Brain microvascular endothelial cell (primary cell): Measurements from ENCODE around the gene SELENOT.

ENCODE experiments used
- DNase-seq: peaks from one replicate; pipeline ENCODE4 v3.0.0-alpha.2; 2020
- H3K27ac ChIP-seq: fragments of 250-450 bp; sonication (Bioruptor Pico); 2 replicates; pipeline ENCODE4 v1.5.1; 2020; ENCODE audit warnings: mild to moderate bottlenecking, moderate library complexity
- H3K27me3 ChIP-seq: fragments of 250-450 bp; sonication (Bioruptor Pico); replicated peaks from 2 replicates; pipeline ENCODE4 v1.5.1; 2020; ENCODE audit warnings: mild to moderate bottlenecking
- H3K36me3 ChIP-seq: fragments of 250-450 bp; sonication (Bioruptor Pico); replicated peaks from 2 replicates; pipeline ENCODE4 v1.5.1; 2020; ENCODE audit warnings: mild to moderate bottlenecking
- H3K4me3 ChIP-seq: 2 replicates; pipeline ENCODE4 v1.5.1; 2011; ENCODE audit warnings: low read depth, mild to moderate bottlenecking, control low read depth, low read length, moderate library complexity
- in situ Hi-C: cut with HindIII; loops from 2 replicates; pipeline ENCODE4 v1.10.0; 2017; ENCODE audit warnings: low sequenced_read_pairs, low pct_ligation_motif_present
- TF ChIP-seq, protein P1 (sequence below): IDR thresholded peaks from 2 replicates; pipeline ENCODE4 v1.5.1; 2011; ENCODE audit warnings: low read depth, mild to moderate bottlenecking, moderate library complexity, low read length, control low read depth, inconsistent platforms; ENCODE audit errors: missing control alignments

SELENOT gene

DNA sequence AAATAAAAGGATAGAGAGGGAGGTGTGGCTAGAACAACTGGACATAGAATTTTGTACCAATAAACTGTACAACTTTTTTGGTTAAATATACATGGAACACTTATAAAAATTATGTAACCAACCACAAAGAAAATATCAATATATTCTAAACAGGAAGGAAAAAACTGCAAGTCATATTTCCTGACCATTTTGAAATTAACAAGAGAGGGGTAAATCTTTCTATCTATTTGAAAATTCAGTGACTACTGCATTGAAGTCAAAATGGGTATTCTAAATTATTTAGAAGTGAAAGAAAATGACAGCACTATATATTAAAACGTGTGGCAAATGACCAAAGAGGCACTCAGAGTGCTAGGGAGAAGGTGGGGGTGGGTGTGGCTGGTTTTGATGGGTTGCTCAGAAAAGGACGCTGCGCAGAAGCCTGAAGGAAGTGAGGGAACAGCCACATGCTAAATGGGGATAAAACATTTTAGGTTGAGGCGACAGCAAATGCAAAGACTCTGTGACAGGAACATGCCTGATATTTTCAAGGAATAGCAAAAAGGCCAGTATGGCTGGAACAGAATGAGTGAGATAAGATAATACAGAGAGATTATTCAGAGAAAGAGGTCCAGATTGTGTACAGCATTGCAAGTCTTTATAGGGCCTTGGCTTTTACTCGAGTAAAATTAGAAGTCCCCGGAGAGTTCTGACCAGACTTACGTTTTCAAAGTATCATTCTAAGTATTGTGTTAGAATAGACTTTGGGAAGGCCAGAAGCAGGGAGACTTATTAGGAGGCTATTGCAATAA, 59.5 kb downstream of the SELENOT start:
- no peak overlapping the region for H3K4me3 ChIP-seq
- in situ Hi-C loops, result no loop called here
- no peaks in the 10 kb centered on the region for H3K27me3 ChIP-seq
- DNase-seq, result no peak
- H3K36me3 ChIP-seq, result no peaks in the 10 kb centered on the region
- H3K27ac ChIP-seq, result no peak overlapping the region
- TF ChIP-seq, protein P1, sequence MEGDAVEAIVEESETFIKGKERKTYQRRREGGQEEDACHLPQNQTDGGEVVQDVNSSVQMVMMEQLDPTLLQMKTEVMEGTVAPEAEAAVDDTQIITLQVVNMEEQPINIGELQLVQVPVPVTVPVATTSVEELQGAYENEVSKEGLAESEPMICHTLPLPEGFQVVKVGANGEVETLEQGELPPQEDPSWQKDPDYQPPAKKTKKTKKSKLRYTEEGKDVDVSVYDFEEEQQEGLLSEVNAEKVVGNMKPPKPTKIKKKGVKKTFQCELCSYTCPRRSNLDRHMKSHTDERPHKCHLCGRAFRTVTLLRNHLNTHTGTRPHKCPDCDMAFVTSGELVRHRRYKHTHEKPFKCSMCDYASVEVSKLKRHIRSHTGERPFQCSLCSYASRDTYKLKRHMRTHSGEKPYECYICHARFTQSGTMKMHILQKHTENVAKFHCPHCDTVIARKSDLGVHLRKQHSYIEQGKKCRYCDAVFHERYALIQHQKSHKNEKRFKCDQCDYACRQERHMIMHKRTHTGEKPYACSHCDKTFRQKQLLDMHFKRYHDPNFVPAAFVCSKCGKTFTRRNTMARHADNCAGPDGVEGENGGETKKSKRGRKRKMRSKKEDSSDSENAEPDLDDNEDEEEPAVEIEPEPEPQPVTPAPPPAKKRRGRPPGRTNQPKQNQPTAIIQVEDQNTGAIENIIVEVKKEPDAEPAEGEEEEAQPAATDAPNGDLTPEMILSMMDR, result no peak

DNA sequence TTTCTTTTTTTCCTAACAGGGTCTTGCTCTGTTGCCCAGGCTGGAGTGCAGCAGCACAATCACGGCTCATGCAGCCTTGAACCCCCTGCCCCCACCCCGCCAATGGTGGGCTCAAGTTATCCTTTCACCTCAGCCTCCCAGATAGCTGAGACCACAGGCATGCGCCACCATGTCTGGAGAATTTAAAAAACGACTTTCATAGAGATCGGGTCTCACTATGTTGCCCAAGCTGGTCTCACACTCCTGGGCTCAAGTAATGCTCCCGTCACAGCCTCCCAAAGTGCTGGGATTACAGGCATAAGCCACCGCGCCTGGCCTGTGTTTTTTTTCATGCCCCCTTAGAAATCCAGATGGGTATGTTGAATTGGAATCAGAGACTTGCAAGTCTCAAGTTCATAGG, 60.3 kb downstream of the SELENOT start:
- H3K27ac ChIP-seq, result no peak overlapping the region
- no peak overlapping the region for H3K4me3 ChIP-seq
- H3K27me3 ChIP-seq, result no peaks in the 10 kb centered on the region
- DNase-seq, result no peak
- H3K36me3 ChIP-seq, result no peaks in the 10 kb centered on the region
- in situ Hi-C loops, result no loop called here
- TF ChIP-seq, protein P1, result no peak

DNA sequence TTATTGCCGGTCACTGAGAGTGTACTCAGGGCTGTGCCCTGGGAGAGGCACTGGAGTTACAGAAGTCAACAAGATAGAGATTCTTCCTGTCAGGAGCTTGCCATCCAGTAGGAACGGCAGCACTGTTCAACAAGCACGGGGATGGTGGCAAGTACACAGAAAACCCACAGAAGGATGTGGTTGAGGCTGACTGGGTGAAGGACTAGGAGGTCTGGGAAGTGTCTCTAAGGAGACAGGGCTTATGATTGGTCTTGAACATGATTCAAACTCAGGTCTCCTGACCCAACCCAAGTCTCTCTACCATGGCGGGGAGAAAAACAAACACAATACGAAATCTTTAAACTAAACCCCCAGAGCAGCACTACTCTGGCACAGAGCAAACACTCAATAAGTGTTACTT, 63.0 kb downstream of the SELENOT start:
- Histone ChIP-seq H3K4me3 (no peak overlapping the region), H3K27ac (no peak overlapping the region), H3K36me3 (no peaks in the 10 kb centered on the region), H3K27me3 (no peaks in the 10 kb centered on the region)
- in situ Hi-C loops, result no loop called here
- no peak for DNase-seq
- TF ChIP-seq, protein P1, result no peak

DNA sequence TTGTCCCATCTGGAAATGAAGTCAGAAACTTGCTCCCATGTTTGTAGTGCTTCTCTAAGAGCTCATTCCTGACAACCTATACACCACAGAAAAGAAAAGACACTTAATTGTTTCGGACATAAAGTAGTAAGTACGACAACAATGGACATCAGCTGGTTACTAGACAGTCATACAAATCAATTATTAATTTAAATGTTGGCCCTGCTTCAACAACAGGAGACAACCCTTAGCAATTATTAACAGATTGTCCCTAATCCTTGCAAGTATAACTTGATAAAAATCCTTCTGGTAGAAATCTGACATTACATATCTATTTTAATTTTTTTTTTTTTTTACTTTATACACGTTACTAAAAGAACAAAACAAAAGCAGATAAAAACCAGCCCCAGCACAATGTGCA, 70.8 kb downstream of the SELENOT start:
- H3K27ac ChIP-seq, result no peak overlapping the region
- TF ChIP-seq, protein P1, result no peak
- H3K36me3 ChIP-seq, result no peaks in the 10 kb centered on the region
- H3K4me3 ChIP-seq, result no peak overlapping the region
- in situ Hi-C loops, result no loop called here
- DNase-seq, result no peak
- no peaks in the 10 kb centered on the region for H3K27me3 ChIP-seq

DNA sequence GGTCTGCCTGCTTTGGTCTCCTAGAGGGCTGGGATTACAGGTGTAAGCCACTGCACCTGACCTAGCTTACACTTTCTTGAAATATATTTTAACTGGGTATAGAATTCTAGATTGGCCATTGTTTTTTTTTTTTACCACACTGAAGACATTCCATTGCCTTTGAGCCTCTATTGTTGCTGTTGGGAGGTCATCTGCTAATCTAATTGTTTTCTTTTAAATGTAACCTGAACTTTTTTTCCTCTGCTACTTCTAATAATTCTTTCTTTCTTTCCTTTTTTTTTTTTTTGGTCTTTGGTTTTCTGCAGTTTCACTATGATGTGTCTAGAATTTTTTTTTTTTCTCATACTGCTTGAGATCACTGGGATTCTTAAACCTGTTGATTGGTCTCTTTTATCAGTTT, 72.5 kb downstream of the SELENOT start:
- H3K27ac ChIP-seq, result no peak overlapping the region
- in situ Hi-C loops, result no loop called here
- TF ChIP-seq, protein P1, result no peak
- no peaks in the 10 kb centered on the region for H3K36me3 ChIP-seq
- no peaks in the 10 kb centered on the region for H3K27me3 ChIP-seq
- no peak overlapping the region for H3K4me3 ChIP-seq
- DNase-seq, result no peak
